Measurements from ENCODE around the gene DIDO1. TPM values are rescaled to one million over a fixed set of nuclear protein-coding genes. Genes with fewer than 3 reads are reported as not detected.

Gene DIDO1
- total RNA-seq, 2 donors from 2014 or later = 58.3 to 65.7 TPM

DNA sequence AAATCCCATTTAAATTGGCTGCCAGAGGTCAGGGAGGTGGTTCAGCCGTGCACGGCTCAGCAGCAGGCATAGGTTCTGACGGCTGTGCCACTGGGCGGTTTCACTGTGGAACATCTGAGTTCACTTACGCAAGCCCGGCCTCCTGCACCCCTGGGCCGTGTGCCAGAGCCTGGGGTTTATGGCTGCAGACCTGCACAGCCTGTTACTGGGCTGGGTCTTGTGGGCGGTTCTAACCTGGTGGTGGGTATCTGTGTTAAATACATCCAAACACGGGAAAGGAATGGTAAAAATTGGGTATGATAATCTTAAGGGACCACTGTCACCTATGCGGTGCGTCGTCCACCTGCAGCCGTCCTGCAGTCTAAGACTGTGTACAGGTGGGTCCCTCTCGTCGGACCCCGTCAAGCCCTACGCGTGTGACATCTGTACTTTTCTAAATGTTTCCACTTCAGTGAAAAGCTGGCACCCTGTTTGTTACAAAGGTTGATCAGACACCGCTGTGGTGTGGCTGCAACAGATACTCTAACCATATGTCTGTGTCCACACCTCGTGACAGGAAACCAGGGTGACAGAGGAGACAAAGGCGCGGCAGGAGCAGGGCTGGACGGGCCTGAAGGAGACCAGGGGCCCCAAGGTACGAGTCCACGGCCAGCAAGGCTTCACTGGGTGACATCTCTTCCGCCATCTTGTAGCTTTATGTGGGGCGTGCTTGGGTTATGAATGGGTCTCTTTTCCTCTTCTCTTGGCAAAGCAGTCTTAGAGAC is 88.0 kb downstream of the DIDO1 start:
- ATAC-seq = peak; percentile 56
- H3K4me3 Mint-ChIP-seq = no peak overlapping the region
- H3K27ac Mint-ChIP-seq = no peak overlapping the region

DNA sequence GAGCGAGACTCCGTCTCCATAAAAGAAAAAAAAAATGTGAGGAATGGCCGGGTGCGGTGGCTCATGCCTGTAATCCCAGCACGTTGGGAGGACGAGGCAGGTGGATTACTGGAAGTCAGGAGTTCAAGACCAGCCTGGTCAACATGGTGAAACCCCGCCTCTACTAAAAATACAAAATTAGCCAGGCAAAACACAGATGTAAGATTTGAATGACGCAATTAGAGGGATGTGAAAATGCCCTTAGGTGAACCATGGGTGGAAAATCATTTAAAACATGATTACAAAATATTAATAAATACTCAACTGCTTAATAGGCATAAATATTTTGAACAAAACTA is 88.5 kb downstream of the DIDO1 start:
- DNase-seq (no peak), ATAC-seq (no peak)
- Mint-ChIP-seq H3K4me1 (peaks cover 2% of the 10 kb centered on the region), H3K27ac (no peak overlapping the region), H3K36me3 (ENCODE audit: low read depth) (peaks cover 2% of the 10 kb centered on the region), H3K27me3 (peaks cover 15% of the 10 kb centered on the region), H3K4me3 (no peak overlapping the region)
- no peaks in the 10 kb centered on the region for H3K9me3 ChIP-seq (ENCODE audit: control insufficient read depth, low read length, poor library complexity, severe bottlenecking)

More for the DNA sequence above, 88.0 kb downstream of the DIDO1 start:
- DNase-seq = no peak
- Mint-ChIP-seq H3K4me1 (peaks cover 2% of the 10 kb centered on the region), H3K27me3 (peaks cover 15% of the 10 kb centered on the region), H3K36me3 (ENCODE audit: low read depth) (peaks cover 2% of the 10 kb centered on the region)
- H3K9me3 ChIP-seq (ENCODE audit: control insufficient read depth, low read length, poor library complexity, severe bottlenecking) = no peaks in the 10 kb centered on the region

DNA sequence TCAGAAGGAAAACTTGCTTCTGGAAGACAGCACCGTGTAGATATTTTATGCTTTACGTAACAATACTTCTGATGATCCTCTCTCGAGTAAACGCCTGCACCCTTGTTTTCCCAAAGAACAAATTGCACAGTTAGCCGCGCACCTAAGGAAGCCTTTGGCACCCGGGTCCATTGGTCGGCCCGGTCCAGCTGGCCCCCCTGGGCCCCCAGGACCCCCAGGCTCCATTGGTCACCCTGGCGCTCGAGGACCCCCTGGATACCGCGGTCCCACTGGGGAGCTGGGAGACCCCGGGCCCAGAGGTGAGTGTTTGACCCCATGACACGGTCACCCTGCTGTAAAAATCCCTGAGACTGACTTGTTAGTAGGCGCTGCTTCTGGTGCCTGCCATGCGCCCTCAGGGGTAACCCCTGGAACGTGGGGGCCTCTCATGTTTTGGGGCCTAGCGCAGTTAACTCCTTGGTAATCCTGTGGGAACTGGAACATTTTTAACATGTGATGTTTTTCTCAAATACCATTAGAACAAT is 89.3 kb downstream of the DIDO1 start:
- peaks cover 2% of the 10 kb centered on the region for H3K36me3 Mint-ChIP-seq (ENCODE audit: low read depth)
- peaks cover 15% of the 10 kb centered on the region for H3K27me3 Mint-ChIP-seq
- H3K27ac Mint-ChIP-seq = no peak overlapping the region
- no peaks in the 10 kb centered on the region for H3K9me3 ChIP-seq (ENCODE audit: control insufficient read depth, low read length, poor library complexity, severe bottlenecking)
- peaks cover 4% of the 10 kb centered on the region for H3K4me1 Mint-ChIP-seq
- DNase-seq (no peak), ATAC-seq (no peak)
- no peak overlapping the region for H3K4me3 Mint-ChIP-seq

DNA sequence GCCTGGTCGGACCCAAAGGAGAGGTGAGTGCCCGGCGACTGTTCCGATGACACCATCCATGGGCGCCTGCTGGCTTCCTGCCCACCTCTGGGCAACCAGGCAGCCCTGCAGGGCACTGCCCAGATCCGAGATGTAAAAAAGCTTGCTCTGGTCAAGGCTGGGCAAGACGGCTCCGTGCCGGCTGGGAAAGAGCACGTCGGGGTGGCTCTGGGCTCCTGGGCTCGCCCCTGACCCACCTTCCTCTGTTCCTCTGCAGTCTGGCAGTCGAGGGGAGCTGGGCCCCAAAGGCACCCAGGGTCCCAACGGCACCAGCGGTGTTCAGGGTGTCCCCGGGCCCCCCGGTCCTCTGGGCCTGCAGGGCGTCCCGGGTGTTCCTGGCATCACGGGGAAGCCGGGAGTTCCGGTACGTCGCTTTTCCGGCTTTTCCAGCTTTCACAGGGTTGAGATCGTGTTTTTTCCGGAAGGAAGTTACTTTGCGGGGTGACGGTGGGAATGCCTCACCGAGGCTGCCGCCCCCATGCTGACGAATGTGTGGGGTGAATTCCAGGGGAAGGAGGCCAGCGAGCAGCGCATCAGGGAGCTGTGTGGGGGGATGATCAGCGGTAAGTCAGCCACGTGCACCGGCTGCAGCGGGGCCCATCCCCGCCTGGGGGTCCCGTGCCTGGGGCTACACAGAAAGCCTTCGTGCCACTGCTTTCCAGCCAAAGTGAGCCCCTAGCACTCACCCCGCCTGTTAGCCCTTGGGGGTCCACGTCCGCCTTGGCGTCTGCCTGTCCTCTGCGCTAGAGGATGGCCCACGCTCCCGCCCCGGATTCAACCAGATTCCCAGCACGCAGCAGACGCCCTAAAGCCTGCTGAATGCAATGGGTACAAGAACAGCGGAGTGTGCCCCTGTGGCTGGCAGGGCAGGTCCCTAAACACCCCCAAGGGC is 90.1 kb downstream of the DIDO1 start:
- no peak overlapping the region for H3K27ac Mint-ChIP-seq
- peaks cover 2% of the 10 kb centered on the region for H3K36me3 Mint-ChIP-seq (ENCODE audit: low read depth)
- DNase-seq (no peak), ATAC-seq (no peak)
- H3K9me3 ChIP-seq (ENCODE audit: control insufficient read depth, low read length, poor library complexity, severe bottlenecking) = no peaks in the 10 kb centered on the region
- H3K4me1 Mint-ChIP-seq = peaks cover 4% of the 10 kb centered on the region
- H3K4me3 Mint-ChIP-seq = no peak overlapping the region
- peaks cover 15% of the 10 kb centered on the region for H3K27me3 Mint-ChIP-seq

DNA sequence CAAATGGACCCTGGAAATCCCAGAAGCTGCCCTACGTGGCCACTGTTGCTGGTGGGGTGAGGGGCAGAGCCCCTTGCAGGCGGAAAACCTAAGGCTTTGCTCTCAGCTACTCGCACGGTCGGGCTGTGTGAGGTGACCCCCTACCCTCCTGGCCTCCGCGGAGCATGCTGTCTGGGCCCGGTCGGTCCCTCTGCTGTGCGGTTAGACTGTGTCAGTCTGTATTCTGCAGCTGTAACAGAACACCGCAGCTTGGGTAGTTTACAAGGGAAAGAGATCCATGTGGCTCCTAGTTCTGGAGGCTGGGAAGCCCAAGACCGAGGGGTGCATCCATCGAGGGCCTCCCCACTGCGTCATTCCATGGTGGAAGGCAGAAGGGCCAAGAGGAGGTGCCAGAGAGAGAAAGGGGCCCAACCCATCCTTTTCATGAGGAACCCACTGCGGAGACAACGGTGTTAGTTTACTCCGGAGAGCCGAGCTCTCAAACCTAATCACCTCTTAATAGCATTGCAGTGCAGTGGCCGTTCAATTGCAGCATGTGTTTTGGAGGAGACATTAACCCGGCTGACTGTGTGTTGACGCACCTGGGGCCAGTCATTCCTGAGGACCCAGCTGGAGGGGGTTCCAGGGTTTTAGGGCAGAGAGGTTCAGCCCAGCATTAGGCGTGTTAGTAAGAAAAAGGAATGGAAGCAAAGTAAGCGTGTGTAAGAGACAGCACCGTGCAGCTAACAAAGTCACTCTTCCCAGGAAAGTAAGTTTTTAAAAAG is 91.2 kb downstream of the DIDO1 start:
- DNase-seq (no peak), ATAC-seq (no peak)
- H3K9me3 ChIP-seq (ENCODE audit: control insufficient read depth, low read length, poor library complexity, severe bottlenecking) = no peaks in the 10 kb centered on the region
- peaks cover 4% of the 10 kb centered on the region for H3K4me1 Mint-ChIP-seq
- no peak overlapping the region for H3K27ac Mint-ChIP-seq
- H3K27me3 Mint-ChIP-seq = peaks cover 15% of the 10 kb centered on the region
- H3K36me3 Mint-ChIP-seq (ENCODE audit: low read depth) = peaks cover 2% of the 10 kb centered on the region
- no peak overlapping the region for H3K4me3 Mint-ChIP-seq

DNA sequence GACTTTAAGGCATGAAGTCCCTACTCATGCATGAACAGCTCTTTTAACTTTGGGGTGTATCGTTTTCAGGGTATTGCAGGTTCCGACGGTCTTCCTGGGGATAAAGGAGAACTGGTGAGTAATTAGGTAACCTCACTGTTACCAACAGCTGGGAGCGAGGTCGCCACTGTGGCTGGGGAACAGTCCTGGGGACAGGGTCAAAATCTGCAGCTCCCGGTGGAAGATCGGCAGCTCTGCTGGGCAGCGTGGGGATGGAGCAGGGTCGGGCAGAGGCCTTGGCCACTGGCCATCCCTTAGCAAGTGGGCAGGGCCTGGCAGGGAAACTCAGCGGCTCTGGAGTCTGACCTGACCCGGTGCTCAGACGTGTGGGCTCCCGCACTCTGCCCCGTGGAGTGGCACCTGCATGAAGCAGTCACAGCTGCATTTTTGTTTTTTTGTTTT is 93.3 kb downstream of the DIDO1 start:
- no peak for ATAC-seq
- Mint-ChIP-seq H3K4me3 (no peak overlapping the region), H3K36me3 (ENCODE audit: low read depth) (peaks cover 2% of the 10 kb centered on the region), H3K4me1 (peaks cover 4% of the 10 kb centered on the region), H3K27ac (no peak overlapping the region), H3K27me3 (peaks cover 15% of the 10 kb centered on the region)
- H3K9me3 ChIP-seq (ENCODE audit: control insufficient read depth, low read length, poor library complexity, severe bottlenecking) = no peaks in the 10 kb centered on the region
- no peak for DNase-seq

DNA sequence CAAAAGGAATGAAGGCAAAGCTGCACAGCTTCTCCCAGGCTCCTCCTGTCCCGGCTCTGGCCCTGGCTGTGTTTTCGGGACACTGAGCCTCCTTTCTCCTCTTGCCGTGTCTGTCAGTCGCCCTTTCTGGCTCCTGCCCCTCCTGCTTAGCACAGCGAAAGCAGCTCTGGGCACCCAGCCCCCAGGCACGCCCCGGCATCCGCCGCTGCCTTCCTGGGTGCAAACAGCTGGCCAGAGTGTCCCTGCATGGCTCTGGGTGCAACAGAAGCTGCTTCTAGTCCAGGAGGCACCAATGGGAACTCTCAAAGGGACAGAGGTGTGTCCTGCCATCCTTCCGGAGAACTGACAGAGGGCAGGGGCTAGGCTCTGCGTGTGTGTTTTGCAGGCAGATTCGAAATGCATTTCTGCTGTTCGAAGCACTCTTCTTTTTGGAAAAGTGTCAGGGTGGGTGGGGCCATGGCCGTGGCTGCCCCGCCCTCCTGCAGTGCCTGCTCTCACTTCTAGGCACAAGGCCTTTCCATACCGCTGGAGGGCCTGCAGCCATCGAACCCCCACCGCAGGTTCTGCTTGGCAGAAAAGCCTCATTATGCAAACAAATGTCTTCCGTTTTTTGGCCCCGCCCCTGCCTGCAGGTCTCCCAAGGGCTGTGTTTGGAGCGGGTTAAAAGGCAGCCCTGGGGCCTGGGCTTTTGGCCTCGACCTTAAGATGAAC is 93.9 kb downstream of the DIDO1 start:
- ATAC-seq (no peak), DNase-seq (peak in 1 of 3 donors; percentile 25)
- Mint-ChIP-seq H3K36me3 (ENCODE audit: low read depth) (peaks cover 2% of the 10 kb centered on the region), H3K27me3 (peaks cover 12% of the 10 kb centered on the region), H3K27ac (no peak overlapping the region), H3K4me3 (no peak overlapping the region), H3K4me1 (peaks cover 4% of the 10 kb centered on the region)
- no peaks in the 10 kb centered on the region for H3K9me3 ChIP-seq (ENCODE audit: control insufficient read depth, low read length, poor library complexity, severe bottlenecking)

DNA sequence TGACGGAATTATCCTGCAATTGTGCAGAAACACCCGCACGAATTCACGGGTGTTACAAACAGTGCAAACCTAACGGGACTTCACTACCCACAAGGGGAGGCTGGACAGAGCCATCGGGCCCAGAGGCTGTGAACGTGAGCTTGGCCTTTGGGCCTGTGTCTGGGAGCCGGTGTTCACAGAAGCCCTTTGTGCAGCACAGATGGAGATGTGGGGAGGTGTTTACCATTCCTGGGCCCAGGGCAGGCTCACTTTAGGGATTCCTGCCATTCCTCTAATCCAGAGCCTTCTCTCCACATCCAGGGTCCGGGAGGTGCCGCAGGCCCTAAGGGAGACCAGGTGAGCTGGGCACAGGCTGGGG is 94.5 kb downstream of the DIDO1 start:
- H3K36me3 Mint-ChIP-seq (ENCODE audit: low read depth) = peaks cover 2% of the 10 kb centered on the region
- DNase-seq = no peak
- no peak for ATAC-seq

DNA sequence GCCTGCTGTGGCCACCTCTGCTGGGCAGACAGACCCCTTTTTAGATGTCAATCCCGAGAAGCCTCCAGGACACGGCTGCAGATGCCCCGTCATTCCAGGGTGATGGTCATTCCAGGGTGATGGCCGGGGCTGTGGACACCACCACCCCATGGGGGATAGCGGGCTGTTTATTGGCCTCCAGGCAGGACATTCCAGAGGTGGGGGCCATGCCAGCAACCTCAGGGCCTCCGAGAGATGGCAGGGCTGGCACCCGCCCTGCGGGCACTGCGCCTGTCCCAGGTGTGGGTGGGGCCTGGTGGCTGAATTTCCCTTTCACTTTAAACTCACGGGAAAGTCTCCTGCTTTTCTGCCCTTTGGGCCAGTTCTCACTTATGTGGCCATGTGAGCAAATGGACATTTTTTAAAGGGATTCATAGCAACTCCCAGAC is 94.9 kb downstream of the DIDO1 start:
- H3K4me3 Mint-ChIP-seq = no peak overlapping the region
- H3K9me3 ChIP-seq (ENCODE audit: control insufficient read depth, low read length, poor library complexity, severe bottlenecking) = no peaks in the 10 kb centered on the region
- ATAC-seq = no peak
- H3K4me1 Mint-ChIP-seq = peaks cover 4% of the 10 kb centered on the region
- peaks cover 2% of the 10 kb centered on the region for H3K36me3 Mint-ChIP-seq (ENCODE audit: low read depth)
- DNase-seq = no peak
- peaks cover 8% of the 10 kb centered on the region for H3K27me3 Mint-ChIP-seq
- no peak overlapping the region for H3K27ac Mint-ChIP-seq

More for the DNA sequence above, 94.5 kb downstream of the DIDO1 start:
- no peak overlapping the region for H3K27ac Mint-ChIP-seq
- H3K9me3 ChIP-seq (ENCODE audit: control insufficient read depth, low read length, poor library complexity, severe bottlenecking) = no peaks in the 10 kb centered on the region
- H3K4me3 Mint-ChIP-seq = no peak overlapping the region
- H3K27me3 Mint-ChIP-seq = peaks cover 8% of the 10 kb centered on the region
- H3K4me1 Mint-ChIP-seq = peaks cover 4% of the 10 kb centered on the region

DNA sequence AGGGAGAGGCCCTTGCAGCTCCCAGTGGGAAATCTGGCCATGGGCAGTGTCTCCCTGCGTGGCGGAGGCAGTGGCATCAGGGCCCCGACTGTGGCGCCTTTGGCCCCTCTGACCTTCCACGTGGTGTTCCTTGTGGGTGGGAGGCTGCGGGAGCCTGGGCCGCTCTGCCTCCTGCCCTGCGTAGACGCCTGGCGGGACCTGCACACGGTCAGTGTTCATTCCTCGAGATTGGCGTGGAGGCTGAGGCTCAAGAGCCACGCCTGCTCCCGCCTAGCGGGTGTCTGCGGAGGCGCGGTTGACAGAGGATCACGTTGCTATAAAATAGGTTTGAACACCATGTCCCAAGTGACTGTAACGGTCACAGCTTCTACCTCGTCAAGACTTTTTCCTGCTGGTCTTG is 95.5 kb downstream of the DIDO1 start:
- H3K27ac Mint-ChIP-seq = no peak overlapping the region
- H3K36me3 Mint-ChIP-seq (ENCODE audit: low read depth) = peaks cover 2% of the 10 kb centered on the region
- H3K9me3 ChIP-seq (ENCODE audit: control insufficient read depth, low read length, poor library complexity, severe bottlenecking) = no peaks in the 10 kb centered on the region
- ATAC-seq (no peak), DNase-seq (no peak)
- peaks cover 4% of the 10 kb centered on the region for H3K4me1 Mint-ChIP-seq
- no peak overlapping the region for H3K4me3 Mint-ChIP-seq
- H3K27me3 Mint-ChIP-seq = peaks cover 8% of the 10 kb centered on the region

DNA sequence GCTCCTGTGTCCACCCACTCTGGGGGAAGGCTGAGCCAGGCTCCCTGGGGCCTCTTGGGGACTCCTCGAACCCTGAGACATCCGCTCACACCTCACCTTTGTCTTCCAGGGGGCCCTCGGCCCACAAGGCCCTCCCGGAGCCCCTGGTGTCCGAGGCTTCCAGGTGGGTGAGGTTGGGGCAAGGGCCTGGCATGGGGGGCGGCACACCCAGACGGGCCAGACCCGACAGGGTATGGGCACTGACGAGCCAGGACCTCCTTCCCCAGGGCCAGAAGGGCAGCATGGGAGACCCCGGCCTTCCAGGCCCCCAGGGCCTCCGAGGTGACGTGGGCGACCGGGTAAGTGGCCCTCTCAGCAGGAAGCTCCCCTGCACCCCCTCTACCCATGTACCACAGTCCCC is 96.1 kb downstream of the DIDO1 start:
- no peaks in the 10 kb centered on the region for H3K36me3 Mint-ChIP-seq (ENCODE audit: low read depth)
- no peak overlapping the region for H3K4me3 Mint-ChIP-seq
- peaks cover 5% of the 10 kb centered on the region for H3K27me3 Mint-ChIP-seq
- ATAC-seq (no peak), DNase-seq (no peak)
- peaks cover 2% of the 10 kb centered on the region for H3K4me1 Mint-ChIP-seq
- no peak overlapping the region for H3K27ac Mint-ChIP-seq
- no peaks in the 10 kb centered on the region for H3K9me3 ChIP-seq (ENCODE audit: control insufficient read depth, low read length, poor library complexity, severe bottlenecking)
